ENCODE data around the gene CTSC.

DNA sequence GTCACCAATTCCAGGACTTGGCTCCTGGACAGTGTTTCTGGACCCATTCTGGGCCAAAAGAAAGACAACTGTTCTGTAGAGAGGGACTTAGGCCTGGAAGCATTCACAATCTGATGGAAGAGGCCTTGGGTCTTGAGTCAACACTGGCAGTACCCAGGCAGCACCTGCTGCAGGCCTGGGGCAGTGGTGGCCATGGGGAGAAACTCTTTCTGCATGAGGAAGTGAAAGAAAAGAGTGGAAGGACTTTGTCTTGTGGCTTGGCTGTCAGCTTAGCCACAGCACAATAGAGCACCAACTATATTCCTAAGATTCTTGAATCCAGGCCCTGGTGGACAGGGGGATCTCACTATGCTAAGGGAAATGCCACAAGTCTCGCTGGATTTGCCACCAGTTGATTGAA lies 70.6 kb downstream of the CTSC start:
- TF ChIP-seq, protein P1, sequence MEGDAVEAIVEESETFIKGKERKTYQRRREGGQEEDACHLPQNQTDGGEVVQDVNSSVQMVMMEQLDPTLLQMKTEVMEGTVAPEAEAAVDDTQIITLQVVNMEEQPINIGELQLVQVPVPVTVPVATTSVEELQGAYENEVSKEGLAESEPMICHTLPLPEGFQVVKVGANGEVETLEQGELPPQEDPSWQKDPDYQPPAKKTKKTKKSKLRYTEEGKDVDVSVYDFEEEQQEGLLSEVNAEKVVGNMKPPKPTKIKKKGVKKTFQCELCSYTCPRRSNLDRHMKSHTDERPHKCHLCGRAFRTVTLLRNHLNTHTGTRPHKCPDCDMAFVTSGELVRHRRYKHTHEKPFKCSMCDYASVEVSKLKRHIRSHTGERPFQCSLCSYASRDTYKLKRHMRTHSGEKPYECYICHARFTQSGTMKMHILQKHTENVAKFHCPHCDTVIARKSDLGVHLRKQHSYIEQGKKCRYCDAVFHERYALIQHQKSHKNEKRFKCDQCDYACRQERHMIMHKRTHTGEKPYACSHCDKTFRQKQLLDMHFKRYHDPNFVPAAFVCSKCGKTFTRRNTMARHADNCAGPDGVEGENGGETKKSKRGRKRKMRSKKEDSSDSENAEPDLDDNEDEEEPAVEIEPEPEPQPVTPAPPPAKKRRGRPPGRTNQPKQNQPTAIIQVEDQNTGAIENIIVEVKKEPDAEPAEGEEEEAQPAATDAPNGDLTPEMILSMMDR (IDR thresholded peaks at IDR 0.05) = no peak
- TF ChIP-seq POLR2A (IDR thresholded peaks at IDR 0.05) (no peak), POLR2AphosphoS5 (IDR thresholded peaks at IDR 0.05; ENCODE audit: insufficient read depth in 1 of 2, low read depth in 1 of 2) (no peak)
